Measurements from ENCODE around the gene PTPRT. TPM values are rescaled to one million over a fixed set of nuclear protein-coding genes. Genes with fewer than 3 reads are reported as not detected.

PTPRT gene
- total RNA-seq, 1 donor from 2014 or later = 0.56 TPM

GRCh38 chr20:43161716-43162115 is 28.0 kb downstream of the PTPRT start:
- Mint-ChIP-seq H3K4me1 (no peaks in the 10 kb centered on the region), H3K4me3 (no peak overlapping the region), H3K36me3 (ENCODE audit: low read depth) (no peaks in the 10 kb centered on the region), H3K9me3 (peaks cover 4% of the 10 kb centered on the region), H3K27ac (ENCODE audit: unreplicated experiment) (no peak overlapping the region), H3K27me3 (ENCODE audit: low read depth) (peaks cover 46% of the 10 kb centered on the region)
- TF ChIP-seq CTCF (conservative IDR thresholded peaks at IDR 0.05) = no peak
- no peak for DNase-seq (ENCODE audit: low read depth, low spot score)

GRCh38 chr20:43160941-43161340 is 28.8 kb downstream of the PTPRT start:
- no peak overlapping the region for H3K27ac Mint-ChIP-seq (ENCODE audit: unreplicated experiment)
- H3K4me1 Mint-ChIP-seq = no peaks in the 10 kb centered on the region
- peaks cover 52% of the 10 kb centered on the region for H3K27me3 Mint-ChIP-seq (ENCODE audit: low read depth)
- H3K4me3 Mint-ChIP-seq = no peak overlapping the region
- no peak for DNase-seq (ENCODE audit: low read depth, low spot score)
- H3K9me3 Mint-ChIP-seq = peaks cover 4% of the 10 kb centered on the region
- TF ChIP-seq CTCF (conservative IDR thresholded peaks at IDR 0.05) = no peak
- H3K36me3 Mint-ChIP-seq (ENCODE audit: low read depth) = no peaks in the 10 kb centered on the region

- peaks cover 56% of the 10 kb centered on the region for H3K27me3 Mint-ChIP-seq (ENCODE audit: low read depth)
- H3K9me3 Mint-ChIP-seq = peaks cover 3% of the 10 kb centered on the region
- no peak for TF ChIP-seq CTCF (conservative IDR thresholded peaks at IDR 0.05)
- H3K4me1 Mint-ChIP-seq = no peaks in the 10 kb centered on the region
- H3K4me3 Mint-ChIP-seq = no peak overlapping the region
- no peak for DNase-seq (ENCODE audit: low read depth, low spot score)
- H3K27ac Mint-ChIP-seq (ENCODE audit: unreplicated experiment) = no peak overlapping the region
- no peaks in the 10 kb centered on the region for H3K36me3 Mint-ChIP-seq (ENCODE audit: low read depth)
These were observed 29.7 kb downstream of the PTPRT start for GRCh38 chr20:43159994-43160393.

GRCh38 chr20:43155366-43156100 is 34.2 kb downstream of the PTPRT start:
- H3K9me3 Mint-ChIP-seq = peaks cover 3% of the 10 kb centered on the region
- H3K4me1 Mint-ChIP-seq = no peaks in the 10 kb centered on the region
- H3K27ac Mint-ChIP-seq (ENCODE audit: unreplicated experiment) = no peak overlapping the region
- no peak overlapping the region for H3K4me3 Mint-ChIP-seq
- DNase-seq (ENCODE audit: low read depth, low spot score) = no peak
- no peaks in the 10 kb centered on the region for H3K36me3 Mint-ChIP-seq (ENCODE audit: low read depth)
- TF ChIP-seq CTCF (conservative IDR thresholded peaks at IDR 0.05) = no peak
- peaks cover 76% of the 10 kb centered on the region for H3K27me3 Mint-ChIP-seq (ENCODE audit: low read depth)

- no peak overlapping the region for H3K4me3 Mint-ChIP-seq
- H3K36me3 Mint-ChIP-seq (ENCODE audit: low read depth) = no peaks in the 10 kb centered on the region
- H3K27me3 Mint-ChIP-seq (ENCODE audit: low read depth) = peaks cover 78% of the 10 kb centered on the region
- no peaks in the 10 kb centered on the region for H3K4me1 Mint-ChIP-seq
- TF ChIP-seq CTCF (conservative IDR thresholded peaks at IDR 0.05) = no peak
- no peak overlapping the region for H3K27ac Mint-ChIP-seq (ENCODE audit: unreplicated experiment)
- DNase-seq (ENCODE audit: low read depth, low spot score) = no peak
- peaks cover 3% of the 10 kb centered on the region for H3K9me3 Mint-ChIP-seq
These were observed 37.8 kb downstream of the PTPRT start for GRCh38 chr20:43151901-43152300.
